GM21515 (cell line): ENCODE measurements around the gene TRAPPC3.

Source experiments
- ATAC-seq: cut with Tn5 transposase; IDR thresholded peaks from one replicate; pipeline ENCODE4 v1.9.1; 2021; ENCODE audit not compliant: unreplicated experiment

TRAPPC3 gene

GRCh38 chr1:36128126-36128904 is 21.0 kb downstream of the TRAPPC3 start:
- ATAC-seq = no peak

- ATAC-seq = no peak
Observed at GRCh38 chr1:36126797-36127500, 22.3 kb downstream of the TRAPPC3 start.

GRCh38 chr1:36126005-36126716 is 23.1 kb downstream of the TRAPPC3 start:
- no peak for ATAC-seq

GRCh38 chr1:36125129-36125991 is 23.9 kb downstream of the TRAPPC3 start, which contains the start of gene COL8A2:
Gene COL8A2, minus strand, starts transcription at chr1:36125222. Its CDS starts 24,980 bp downstream, at chr1:36100242.
- ATAC-seq = no peak

GRCh38 chr1:36124404-36125128 is 24.7 kb downstream of the TRAPPC3 start:
- no peak for ATAC-seq

DNA sequence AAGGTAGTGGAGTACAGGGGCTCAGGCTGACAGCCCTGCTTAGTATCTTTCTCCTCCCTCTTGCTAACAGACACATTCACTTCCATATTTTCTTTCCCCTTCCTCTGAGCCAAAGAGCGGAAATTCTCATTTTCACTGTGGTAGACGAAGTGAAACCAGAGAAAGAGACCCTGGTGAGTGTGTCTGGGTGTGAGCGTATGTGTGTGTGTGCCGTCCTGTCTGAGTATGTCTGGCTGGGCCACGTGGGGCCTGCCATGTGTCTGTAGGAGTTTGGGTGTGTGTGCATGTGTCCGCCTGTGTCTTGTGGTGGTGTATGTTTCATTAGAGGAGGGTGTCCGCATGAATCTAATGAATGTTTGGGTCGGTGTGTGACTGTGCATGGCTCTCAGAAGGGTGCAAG is 25.9 kb downstream of the TRAPPC3 start:
- no peak for ATAC-seq

DNA sequence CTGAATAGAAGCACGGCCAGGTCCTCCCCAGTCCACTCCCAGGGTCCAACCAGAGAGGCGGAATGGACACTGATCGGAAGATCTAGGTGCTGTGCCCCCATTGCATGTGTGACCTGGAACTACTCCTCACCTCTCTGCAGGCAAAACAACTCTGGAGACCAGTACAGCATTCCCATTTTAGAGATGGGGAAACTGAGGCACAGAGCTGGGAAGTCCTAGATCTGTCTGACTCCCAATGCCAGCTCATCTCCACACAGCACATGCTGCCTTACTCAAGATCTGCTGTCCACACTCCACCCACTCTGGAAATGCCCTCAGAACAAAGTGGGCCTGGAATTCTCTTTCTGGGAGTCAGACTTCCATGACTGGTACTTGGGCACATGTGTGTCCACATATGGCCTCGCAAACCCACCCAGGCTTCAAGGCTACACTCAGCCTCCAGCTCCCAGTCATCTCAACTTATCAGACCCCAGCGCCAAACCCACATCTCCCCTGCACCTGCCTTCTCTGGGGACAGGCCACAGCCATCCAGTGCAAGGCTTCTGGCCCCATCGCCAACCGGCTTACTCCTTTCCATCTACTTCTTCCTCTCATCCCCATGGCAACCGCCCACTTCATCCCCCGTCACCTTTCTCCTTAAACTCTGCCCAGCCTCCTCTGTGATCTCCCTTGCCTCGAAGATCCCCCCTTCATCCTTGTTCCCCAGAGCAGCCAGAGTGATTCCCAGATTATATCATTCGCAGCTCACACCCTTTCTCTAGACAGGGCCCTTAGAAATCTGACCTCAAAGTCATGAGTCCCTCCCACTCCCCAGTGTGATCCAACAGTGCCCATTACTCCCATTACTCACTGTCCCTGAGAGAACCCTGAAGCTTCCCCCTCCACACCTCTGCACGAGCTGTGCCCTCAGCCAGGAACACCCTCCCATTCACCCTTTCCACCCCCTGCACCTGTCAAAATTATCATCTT is 26.9 kb downstream of the TRAPPC3 start:
- ATAC-seq = no peak

DNA sequence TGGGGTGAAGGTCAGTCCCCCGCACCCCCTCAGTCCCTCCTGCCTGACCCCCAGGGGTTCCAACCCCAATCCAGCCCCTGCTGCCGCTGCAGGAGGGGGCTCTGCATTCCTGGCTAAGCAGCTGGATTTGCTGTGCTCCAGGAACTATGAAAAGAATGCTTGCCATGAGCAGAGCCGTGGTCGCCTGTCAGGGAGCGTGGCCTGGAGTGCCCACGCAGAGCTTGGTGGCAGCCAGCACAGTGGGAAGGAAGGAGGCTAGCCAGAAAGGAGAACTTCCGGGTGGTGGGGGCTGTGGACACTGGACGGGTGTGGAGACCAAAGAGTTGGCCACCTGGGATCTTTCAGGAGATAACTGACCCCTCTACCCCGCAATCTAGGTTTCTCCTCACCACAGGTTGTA is 29.8 kb downstream of the TRAPPC3 start:
- ATAC-seq = no peak

- ATAC-seq = no peak
Observed at GRCh38 chr1:36118447-36119204, 30.7 kb downstream of the TRAPPC3 start.

DNA sequence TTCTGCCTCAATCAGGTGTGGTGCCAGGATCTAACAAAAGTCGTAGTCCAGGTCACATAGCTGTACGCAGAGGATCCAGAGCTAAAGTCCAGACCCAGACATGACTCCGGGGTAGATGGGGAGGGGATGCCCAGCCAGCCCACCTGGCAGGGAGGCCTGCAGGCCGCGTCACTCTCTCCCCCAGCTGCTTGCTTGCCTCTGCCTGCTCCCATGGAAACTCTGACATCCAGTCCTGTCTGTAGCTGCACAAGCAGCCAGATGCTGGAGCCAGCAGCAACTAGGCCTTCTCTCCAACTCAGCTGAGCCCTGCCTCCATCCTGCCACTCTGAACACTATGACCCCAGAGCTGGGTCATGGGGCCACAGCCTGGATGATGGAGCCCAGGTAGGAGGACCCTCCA is 32.4 kb downstream of the TRAPPC3 start:
- no peak for ATAC-seq

GRCh38 chr1:36115931-36116330 is 33.4 kb downstream of the TRAPPC3 start:
- no peak for ATAC-seq

DNA sequence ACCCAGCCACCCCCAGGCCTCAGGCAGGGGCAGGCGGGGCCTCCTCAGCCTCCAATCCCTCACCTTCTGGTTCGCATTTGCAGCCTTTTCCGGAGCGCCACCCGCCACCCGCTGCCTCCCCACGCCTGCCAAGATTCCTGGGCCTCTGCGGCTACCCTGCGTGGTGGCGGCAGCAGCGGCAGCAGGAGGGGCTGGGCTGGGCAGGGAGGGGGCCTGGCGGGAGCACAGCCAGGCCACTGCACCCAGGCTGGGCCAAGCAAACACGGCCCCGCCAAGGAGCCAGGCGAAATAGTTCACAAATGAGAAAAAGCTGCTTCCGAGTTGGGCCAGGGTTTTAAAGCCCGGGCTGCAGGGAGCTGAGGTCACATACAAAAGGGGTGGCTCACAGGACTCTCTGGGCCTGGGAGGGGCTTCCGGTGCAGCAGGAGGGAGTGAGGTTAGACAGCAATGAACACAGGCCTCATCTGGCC is 34.1 kb downstream of the TRAPPC3 start:
- no peak for ATAC-seq

GRCh38 chr1:36114371-36114770 is 34.9 kb downstream of the TRAPPC3 start:
- no peak for ATAC-seq

DNA sequence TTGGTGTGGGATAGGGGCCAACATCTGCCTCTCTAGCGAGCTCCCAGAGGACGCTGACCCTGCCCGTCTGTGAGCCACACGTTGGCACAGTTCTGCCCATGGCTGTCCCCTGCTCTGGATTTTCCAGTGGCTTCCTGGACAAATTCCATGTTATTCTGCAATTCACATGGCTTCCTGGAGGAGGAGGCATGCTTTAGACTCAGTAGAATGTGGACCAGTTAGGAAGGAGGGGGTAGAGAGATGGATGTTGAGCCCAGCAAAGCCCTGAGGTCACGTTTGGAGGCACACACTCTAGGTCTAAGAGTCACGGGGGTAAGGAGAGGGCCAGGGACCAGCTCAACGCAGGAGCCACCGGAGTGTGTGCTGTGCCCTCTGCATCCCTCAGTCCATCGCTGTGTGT is 36.5 kb downstream of the TRAPPC3 start:
- ATAC-seq = no peak

DNA sequence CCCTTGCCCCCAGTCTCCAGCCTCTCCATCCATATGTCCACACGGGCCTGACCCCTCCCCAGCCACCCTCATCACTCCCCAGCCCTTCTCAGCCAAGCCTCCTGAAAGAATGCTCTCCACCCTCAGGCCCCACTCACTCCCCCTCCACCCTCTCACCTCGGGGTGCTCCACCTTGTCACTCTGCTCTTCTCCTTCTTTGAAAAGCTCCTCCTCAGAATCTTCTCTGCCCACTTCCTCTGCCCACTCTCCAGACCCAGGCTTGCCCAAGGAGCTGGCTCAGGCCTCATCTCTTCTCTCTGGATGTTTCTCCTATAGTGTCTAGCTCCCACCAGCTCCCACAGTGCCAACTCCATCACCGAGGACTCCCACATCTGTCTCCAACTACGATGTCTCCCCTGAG is 38.1 kb downstream of the TRAPPC3 start:
- no peak for ATAC-seq

- no peak for ATAC-seq
Observed at GRCh38 chr1:36109041-36109679, 40.1 kb downstream of the TRAPPC3 start.

DNA sequence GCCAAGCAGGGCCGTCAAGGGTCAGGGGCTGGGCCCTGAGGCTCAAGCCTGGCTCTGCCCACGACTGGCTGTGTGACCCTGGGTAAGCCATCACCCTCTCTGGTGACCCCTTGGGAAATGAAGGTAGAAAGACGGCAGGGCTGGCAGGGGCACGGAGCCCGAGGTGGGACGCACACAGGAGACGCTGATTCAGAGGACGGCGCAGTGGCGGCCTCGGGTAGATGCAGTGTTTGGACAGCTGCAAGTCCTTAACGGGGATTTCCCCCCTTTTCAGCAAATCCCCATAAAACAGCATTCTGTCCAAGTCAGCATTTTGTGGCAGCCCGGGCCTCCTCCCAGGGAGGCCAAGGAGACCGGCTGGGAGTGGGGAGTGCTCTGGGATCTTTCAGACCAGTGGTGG is 41.0 kb downstream of the TRAPPC3 start:
- no peak for ATAC-seq

DNA sequence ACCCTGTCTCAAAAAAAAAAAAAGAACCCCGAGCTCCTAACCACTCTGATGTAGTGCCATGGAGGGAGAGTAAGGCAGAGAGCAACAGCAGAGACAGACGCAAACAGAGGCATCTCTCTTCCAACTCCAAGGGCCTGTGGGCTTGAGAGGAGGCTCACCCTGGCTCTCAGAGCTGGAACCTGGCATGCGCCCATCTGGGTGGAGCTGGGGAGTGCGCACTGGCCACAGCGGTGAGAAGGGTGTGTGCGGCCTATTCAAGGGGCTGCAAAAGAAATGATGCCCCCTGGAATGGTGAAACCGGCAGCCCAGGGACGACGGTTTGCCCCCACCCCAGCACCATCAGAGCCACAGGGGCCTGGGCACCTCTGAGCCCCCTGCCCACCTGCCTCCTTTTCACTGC is 41.9 kb downstream of the TRAPPC3 start:
- no peak for ATAC-seq
